Kidney (tissue), 14 donors: Measurements from ENCODE around the gene U2AF1L4. TPM values are rescaled to one million over a fixed set of nuclear protein-coding genes. Genes with fewer than 3 reads are reported as not detected.
A peak's percentile ranks its signal among the peaks of the same experiment; 100 is the strongest.

Experiments used
- DNase-seq, 5 donors: peaks; one replicate each; pipeline ENCODE4 v3.0.0-alpha.2; 2013 to 2020
- FAIRE-seq: peaks from 2 replicates; lab custom pipeline; 2012; peaks lifted over from hg19 to GRCh38; lab: Jason Lieb, UNC
- H3K27ac ChIP-seq, 2 donors: one replicate each; pipeline ENCODE4 v1.7.0; 2013; ENCODE audit warnings: low read depth in 2 of 2, low read length in 2 of 2, inconsistent platforms in 1 of 2
- H3K27me3 ChIP-seq: one replicate; pipeline ENCODE4 v1.7.1; 2013; ENCODE audit warnings: low read length, inconsistent platforms; ENCODE audit not compliant: control insufficient read depth, insufficient read depth
- H3K36me3 ChIP-seq, 3 donors: one replicate each; pipeline versions ENCODE4 v1.7.0 to v1.7.1; 2013; ENCODE audit warnings: low read length in 3 of 3, control low read depth in 1 of 3, inconsistent platforms in 1 of 3; ENCODE audit not compliant: insufficient read depth in 3 of 3, control insufficient read depth in 2 of 3
- H3K4me1 ChIP-seq, 3 donors: one replicate each; pipeline versions ENCODE4 v1.7.0 to v1.7.1; 2013; ENCODE audit warnings: low read length in 3 of 3, inconsistent platforms in 1 of 3, low read depth in 1 of 3; ENCODE audit not compliant: control insufficient read depth in 2 of 3, insufficient read depth in 2 of 3
- H3K4me3 ChIP-seq, 3 donors: one replicate each; pipeline versions ENCODE4 v1.7.0 to v1.8.1; 2013; ENCODE audit warnings: low read length in 3 of 3, control low read depth in 1 of 3, inconsistent platforms in 1 of 3
- H3K9ac ChIP-seq, 3 donors: one replicate each; pipeline versions ENCODE4 v1.7.0 to v1.7.1; 2013; ENCODE audit warnings: low read length in 3 of 3, control low read depth in 1 of 3, inconsistent platforms in 1 of 3
- H3K9me3 ChIP-seq, 3 donors: one replicate each; pipeline versions ENCODE4 v1.7.0 to v1.7.1; 2013; ENCODE audit warnings: low read length in 3 of 3, control low read depth in 1 of 3, inconsistent platforms in 1 of 3; ENCODE audit not compliant: control insufficient read depth in 2 of 3, insufficient read depth in 1 of 3
- intact Hi-C: fragments of 100-400 bp; cut with DNase I; formaldehyde crosslinking; loops from one replicate; pipeline ENCODE4 v1.11.1; 2022
- polyA plus RNA-seq: library from polyadenylated mRNA; stranded (reverse); fragments of 350-450 nt; fragmentation: Illumina TruSeq; extraction: RNeasy Lipid Tissue Mini Kit (QIAGEN cat#74804); gene quantifications from one replicate; pipeline ENCODE4 v1.2.3, GENCODE V29; 2014; ENCODE audit warnings: low read depth, low replicate concordance; ENCODE audit not compliant: insufficient read depth
- total RNA-seq: library from RNA; stranded (reverse); fragmentation: NEBNext Ultra II Directional; extraction: Animal tissue kit (Norgen Biotek cat#: 25700); gene quantifications from one replicate; pipeline ENCODE4 v1.2.1, GENCODE V29; 2021
- TF ChIP-seq, protein P1 (sequence below): IDR thresholded peaks from 3 replicates; pipeline ENCODE4 v1.5.1; 2012; ENCODE audit warnings: mild to moderate bottlenecking, moderate library complexity, borderline replicate concordance; ENCODE audit not compliant: insufficient read depth; ENCODE audit errors: extremely low read depth
- donor health status: control.
- donor health status: control.
- donor health status: control.
- donor health status: control.
- donor health status: control.
- donor health status: DM: yes; HTN: yes; CAD: no.
- donor health status: Normal renal cell carcinoma (clear cell type).

Gene U2AF1L4
- total and polyA plus RNA-seq, 2 donors from 2014 or later = 27.4 to 47.7 TPM

DNA sequence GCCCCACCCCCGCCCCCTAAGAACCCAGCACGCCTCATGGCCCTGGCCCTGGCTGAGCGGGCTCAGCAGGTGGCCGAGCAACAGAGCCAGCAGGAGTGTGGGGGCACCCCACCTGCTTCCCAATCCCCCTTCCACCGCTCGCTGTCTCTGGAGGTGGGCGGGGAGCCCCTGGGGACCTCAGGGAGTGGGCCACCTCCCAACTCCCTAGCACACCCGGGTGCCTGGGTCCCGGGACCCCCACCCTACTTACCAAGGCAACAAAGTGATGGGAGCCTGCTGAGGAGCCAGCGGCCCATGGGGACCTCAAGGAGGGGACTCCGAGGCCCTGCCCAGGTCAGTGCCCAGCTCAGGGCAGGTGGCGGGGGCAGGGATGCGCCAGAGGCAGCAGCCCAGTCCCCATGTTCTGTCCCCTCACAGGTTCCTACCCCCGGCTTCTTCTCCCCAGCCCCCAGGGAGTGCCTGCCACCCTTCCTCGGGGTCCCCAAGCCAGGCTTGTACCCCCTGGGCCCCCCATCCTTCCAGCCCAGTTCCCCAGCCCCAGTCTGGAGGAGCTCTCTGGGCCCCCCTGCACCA is 42.1 kb upstream of the U2AF1L4 start:
- Histone ChIP-seq H3K36me3 (no peaks in the 10 kb centered on the region), H3K4me3 (no peak overlapping the region), H3K4me1 (no peaks in the 10 kb centered on the region), H3K9ac (no peak overlapping the region), H3K9me3 (no peaks in the 10 kb centered on the region), H3K27me3 (no peaks in the 10 kb centered on the region), H3K27ac (no peak overlapping the region)
- FAIRE-seq (no peak), DNase-seq (no peak)
- intact Hi-C loops = no loop called here
- TF ChIP-seq, protein P1, sequence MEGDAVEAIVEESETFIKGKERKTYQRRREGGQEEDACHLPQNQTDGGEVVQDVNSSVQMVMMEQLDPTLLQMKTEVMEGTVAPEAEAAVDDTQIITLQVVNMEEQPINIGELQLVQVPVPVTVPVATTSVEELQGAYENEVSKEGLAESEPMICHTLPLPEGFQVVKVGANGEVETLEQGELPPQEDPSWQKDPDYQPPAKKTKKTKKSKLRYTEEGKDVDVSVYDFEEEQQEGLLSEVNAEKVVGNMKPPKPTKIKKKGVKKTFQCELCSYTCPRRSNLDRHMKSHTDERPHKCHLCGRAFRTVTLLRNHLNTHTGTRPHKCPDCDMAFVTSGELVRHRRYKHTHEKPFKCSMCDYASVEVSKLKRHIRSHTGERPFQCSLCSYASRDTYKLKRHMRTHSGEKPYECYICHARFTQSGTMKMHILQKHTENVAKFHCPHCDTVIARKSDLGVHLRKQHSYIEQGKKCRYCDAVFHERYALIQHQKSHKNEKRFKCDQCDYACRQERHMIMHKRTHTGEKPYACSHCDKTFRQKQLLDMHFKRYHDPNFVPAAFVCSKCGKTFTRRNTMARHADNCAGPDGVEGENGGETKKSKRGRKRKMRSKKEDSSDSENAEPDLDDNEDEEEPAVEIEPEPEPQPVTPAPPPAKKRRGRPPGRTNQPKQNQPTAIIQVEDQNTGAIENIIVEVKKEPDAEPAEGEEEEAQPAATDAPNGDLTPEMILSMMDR = no peak

DNA sequence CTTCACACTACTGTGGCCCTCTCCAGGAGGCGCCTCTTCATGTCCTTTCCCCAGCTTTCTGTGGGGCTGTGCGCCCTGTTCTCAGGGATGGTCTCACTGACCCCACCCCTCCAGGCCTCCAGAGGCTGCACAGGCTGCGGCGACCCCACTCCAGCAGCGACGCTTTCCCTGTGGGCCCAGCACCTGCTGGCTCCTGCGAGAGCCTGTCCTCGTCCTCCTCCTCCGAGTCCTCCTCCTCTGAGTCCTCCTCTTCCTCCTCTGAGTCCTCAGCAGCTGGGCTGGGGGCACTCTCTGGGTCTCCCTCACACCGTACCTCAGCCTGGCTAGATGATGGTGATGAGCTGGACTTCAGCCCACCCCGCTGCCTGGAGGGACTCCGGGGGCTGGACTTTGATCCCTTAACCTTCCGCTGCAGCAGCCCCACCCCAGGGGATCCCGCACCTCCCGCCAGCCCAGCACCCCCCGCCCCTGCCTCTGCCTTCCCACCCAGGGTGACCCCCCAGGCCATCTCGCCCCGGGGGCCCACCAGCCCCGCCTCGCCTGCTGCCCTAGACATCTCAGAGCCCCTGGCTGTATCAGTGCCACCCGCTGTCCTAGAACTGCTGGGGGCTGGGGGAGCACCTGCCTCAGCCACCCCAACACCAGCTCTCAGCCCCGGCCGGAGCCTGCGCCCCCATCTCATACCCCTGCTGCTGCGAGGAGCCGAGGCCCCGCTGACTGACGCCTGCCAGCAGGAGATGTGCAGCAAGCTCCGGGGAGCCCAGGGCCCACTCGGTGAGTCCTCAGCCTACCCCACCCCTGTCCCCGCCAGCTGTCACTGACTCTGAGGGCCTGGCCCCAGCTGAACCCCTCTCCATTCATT is 41.3 kb upstream of the U2AF1L4 start:
- Histone ChIP-seq H3K4me1 (no peaks in the 10 kb centered on the region), H3K9me3 (no peaks in the 10 kb centered on the region), H3K4me3 (no peak overlapping the region), H3K27ac (no peak overlapping the region), H3K27me3 (no peaks in the 10 kb centered on the region), H3K9ac (no peak overlapping the region), H3K36me3 (no peaks in the 10 kb centered on the region)
- peak in 2 of 5 donors; percentile 21 to 51 for DNase-seq
- FAIRE-seq = no peak
- intact Hi-C loops = no loop called here
- TF ChIP-seq, protein P1 = no peak

DNA sequence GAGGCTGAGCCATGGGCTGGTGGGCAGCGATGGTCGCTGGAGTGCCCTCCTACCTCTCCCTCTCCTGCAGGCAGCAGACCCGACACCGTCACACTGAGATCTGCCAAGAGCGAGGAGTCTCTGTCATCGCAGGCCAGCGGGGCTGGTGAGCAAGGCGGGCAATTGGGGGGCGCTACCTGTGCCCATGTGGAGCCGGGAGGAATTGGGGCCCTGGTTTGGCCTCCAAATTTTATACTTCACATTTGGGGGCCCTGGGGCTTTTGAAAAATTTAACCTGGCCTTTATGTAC is 40.1 kb upstream of the U2AF1L4 start:
- Histone ChIP-seq H3K27ac (no peak overlapping the region), H3K4me3 (no peak overlapping the region), H3K9ac (no peak overlapping the region), H3K9me3 (no peaks in the 10 kb centered on the region), H3K27me3 (no peaks in the 10 kb centered on the region), H3K36me3 (no peaks in the 10 kb centered on the region), H3K4me1 (no peaks in the 10 kb centered on the region)
- DNase-seq (no peak), FAIRE-seq (no peak)
- TF ChIP-seq, protein P1 = no peak
- intact Hi-C loops = no loop called here
